Mesodermal cell (in vitro differentiated cells): Measurements from ENCODE around the gene NCK1.
A peak's percentile ranks its signal among the peaks of the same experiment; 100 is the strongest.

Source experiments
- H3K27ac ChIP-seq: 2 replicates; pipeline ENCODE4 v1.7.0; 2013; ENCODE audit warnings: mild to moderate bottlenecking, low read depth, low read length, moderate library complexity; ENCODE audit not compliant: severe bottlenecking
- H3K36me3 ChIP-seq: 2 replicates; pipeline ENCODE4 v1.7.1; 2013; ENCODE audit warnings: mild to moderate bottlenecking, low read length, moderate library complexity; ENCODE audit not compliant: control insufficient read depth, insufficient read depth
- H3K4me1 ChIP-seq: one replicate; pipeline ENCODE4 v1.7.1; 2013; ENCODE audit warnings: mild to moderate bottlenecking, low read length; ENCODE audit not compliant: insufficient read depth, control insufficient read depth, poor library complexity, severe bottlenecking
- H3K4me3 ChIP-seq: 2 replicates; pipeline ENCODE4 v1.7.0; 2013; ENCODE audit warnings: low read length, control low read depth, mild to moderate bottlenecking; ENCODE audit not compliant: insufficient read depth, poor library complexity, severe bottlenecking; ENCODE audit errors: extremely low read depth
- H3K9me3 ChIP-seq: 2 replicates; pipeline ENCODE4 v1.7.1; 2013; ENCODE audit warnings: mild to moderate bottlenecking, low read length, moderate library complexity; ENCODE audit not compliant: control insufficient read depth
- WGBS, 2 experiments: methylation state at CpG; one replicate each; pipeline ENCODE4 v1.1.5; 2013; ENCODE audit warnings: missing lambda C conversion rate in 2 of 2; ENCODE audit not compliant: insufficient coverage in 2 of 2; 5-methylcytosine and 5-hydroxymethylcytosine counted together

NCK1 gene

DNA sequence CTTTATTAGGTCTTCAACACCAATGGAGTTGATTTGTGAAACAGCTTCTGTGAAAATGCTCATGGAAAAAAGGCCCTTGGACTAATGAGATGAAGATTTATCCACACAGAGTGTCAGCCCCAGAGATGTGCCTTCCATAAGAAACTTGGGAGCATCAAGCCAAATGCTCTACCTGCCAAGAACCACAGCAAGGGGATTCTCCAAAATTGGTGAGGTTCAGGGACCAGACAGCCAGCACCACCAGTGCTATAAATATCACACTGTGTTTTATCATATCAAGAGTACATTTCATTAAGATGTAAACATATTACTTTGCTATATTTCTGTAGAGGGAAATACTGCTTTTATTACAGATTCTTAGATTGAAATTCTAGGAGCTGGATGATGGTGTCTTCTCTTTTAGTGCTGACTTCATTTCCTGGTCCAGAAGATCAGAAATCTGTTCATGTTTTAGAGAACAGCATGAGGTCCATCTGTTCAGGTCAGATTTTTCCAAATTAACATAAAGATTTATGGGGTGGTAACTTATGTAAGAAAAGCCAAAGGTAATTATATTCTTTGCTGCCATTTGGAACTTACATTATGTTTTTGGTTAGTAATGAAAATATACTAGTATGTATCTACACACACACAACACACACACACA is 25.4 kb upstream of the NCK1 start:
- no peaks in the 10 kb centered on the region for H3K9me3 ChIP-seq
- no peak overlapping the region for H3K4me3 ChIP-seq
- H3K4me1 ChIP-seq: peaks cover 41% of the 10 kb centered on the region
- H3K36me3 ChIP-seq: peaks cover 22% of the 10 kb centered on the region
- peak overlapping the region; percentile 30 for H3K27ac ChIP-seq

DNA sequence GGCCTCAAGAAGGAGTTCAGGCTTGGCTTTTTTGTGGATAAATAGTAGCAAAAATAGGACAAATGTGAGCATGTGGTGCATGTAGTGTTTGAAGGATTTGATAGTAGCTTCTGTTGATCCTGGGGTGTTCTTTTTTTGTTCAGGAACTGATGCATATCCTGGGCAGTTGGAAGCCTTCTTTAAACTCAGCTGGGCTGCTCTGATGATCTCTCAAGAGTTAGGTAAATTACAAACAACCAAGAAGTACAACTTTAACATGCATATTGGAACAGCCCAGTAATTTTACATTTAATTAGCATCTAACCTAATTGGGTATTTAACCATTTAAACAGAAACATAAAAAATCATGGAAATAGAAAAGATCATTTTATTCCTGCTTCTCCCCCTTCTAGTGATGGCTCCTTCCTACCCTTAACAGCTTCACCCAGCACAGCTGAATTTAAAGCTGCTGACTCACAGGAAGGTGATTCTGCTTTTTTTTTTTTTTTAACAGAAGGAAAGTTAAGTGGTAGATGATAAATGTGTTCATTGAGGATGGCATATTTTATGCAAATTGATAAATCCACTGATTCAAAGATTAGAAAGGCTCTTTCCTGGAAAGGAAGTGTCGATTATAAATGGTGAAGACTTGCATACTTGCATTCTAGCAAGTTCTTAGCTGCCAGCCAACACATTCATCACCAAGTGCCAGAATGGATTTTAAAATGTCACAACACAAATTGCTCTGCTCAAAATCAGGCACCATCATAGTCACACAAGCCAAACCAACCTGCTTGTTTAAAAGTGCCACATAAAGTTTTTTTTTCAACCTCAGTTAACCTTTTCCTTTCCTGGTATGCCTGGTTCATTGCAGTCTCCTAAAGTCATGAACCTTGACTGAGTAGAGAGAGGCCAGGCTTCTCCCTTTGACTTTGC is 23.1 kb upstream of the NCK1 start:
- Histone ChIP-seq H3K4me3 (no peak overlapping the region), H3K27ac (peak overlapping the region; percentile 84), H3K9me3 (no peaks in the 10 kb centered on the region), H3K36me3 (peaks cover 36% of the 10 kb centered on the region), H3K4me1 (peaks cover 37% of the 10 kb centered on the region)
- WGBS, 2 experiments: no CpG with 5 or more reads among the region's 1 CpG

DNA sequence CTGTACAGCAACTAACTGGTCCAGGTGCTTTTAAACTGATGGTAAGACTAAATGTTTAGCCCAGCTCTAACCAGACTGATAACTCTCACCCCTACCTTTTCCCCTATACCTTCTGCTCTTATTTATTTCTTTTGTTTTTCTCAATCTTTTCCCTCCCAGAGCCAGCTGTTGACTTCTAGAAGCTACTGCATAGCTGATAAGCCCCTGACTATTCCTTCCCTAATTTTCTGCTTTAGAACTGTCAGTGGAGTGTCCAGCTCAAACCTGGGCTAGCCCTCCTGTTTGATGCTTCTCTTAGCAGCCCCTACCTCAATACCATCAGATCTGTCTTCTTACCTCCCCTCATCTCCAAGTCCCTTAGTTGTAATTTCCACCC is 22.5 kb upstream of the NCK1 start:
- peaks cover 40% of the 10 kb centered on the region for H3K36me3 ChIP-seq
- peaks cover 37% of the 10 kb centered on the region for H3K4me1 ChIP-seq
- no peaks in the 10 kb centered on the region for H3K9me3 ChIP-seq
- no peak overlapping the region for H3K4me3 ChIP-seq
- peak overlapping the region; percentile 84 for H3K27ac ChIP-seq

DNA sequence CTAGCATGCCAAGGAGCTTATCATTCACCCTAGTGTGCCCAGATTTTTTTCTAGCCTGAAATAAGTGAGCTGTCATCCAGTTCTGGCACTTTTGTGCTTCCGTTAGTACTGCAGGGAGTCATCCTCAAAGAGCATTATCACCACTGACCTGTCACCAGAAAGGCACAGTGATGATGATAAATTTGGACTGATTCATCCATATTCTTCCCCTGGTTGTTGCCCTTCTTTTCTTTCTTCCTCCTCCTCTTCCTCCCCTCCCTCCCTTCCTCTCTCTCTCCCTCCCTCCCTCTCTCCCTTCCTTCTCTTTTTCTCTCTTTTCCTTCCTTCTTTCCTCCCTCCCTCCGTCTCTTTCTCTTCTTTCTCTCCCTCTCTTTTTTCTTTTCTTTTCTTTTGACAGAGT is 21.8 kb upstream of the NCK1 start:
- peaks cover 45% of the 10 kb centered on the region for H3K36me3 ChIP-seq
- peaks cover 35% of the 10 kb centered on the region for H3K4me1 ChIP-seq
- H3K4me3 ChIP-seq: no peak overlapping the region
- H3K9me3 ChIP-seq: no peaks in the 10 kb centered on the region
- 100% methylated on average over 1 to 2 of the region's 2 CpGs for WGBS, 2 experiments
- H3K27ac ChIP-seq: peak overlapping the region; percentile 84

DNA sequence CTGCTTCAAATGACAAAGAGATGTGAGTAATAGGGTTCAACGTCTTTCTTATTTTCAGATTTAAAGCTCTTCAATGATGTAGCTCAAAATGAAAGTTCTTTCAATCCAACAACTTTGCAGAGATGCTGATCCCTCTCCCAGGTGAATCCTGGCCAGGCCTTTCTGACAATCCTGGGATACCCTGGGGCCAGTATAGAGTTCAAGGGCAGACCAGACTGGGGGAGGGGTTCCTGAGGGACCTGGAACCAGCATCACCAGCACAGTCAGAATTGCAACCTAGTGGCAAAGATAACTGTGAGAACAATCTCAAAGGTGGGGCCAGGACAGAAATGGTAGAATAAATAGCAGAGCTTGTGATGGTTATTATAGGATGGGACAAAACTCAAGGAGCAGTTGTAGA is 19.7 kb upstream of the NCK1 start:
- WGBS, 2 experiments: no CpG with 5 or more reads among the region's 1 CpG
- Histone ChIP-seq H3K9me3 (no peaks in the 10 kb centered on the region), H3K4me3 (no peak overlapping the region), H3K36me3 (peaks cover 53% of the 10 kb centered on the region), H3K27ac (no peak overlapping the region), H3K4me1 (peaks cover 24% of the 10 kb centered on the region)

DNA sequence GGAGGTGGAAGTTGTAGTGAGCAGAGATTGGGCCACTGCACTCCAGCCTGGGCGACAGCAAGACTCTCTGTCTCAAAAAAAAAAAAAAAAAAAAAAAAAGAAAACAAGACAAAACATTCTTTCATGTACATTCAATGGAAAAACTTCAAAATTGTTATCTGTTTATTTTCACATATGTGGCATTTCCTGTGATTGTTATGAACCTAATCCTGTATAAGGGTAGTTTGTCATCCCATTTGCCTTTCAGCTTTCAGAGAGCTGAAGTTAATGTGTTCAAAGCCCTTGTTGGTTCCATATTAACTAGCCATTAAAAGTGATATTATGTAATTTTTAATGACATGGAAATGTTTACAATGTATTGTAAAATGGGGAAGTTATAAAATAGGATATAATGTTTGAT is 17.3 kb upstream of the NCK1 start:
- no CpG with 5 or more reads among the region's 1 CpG for WGBS, 2 experiments
- peaks cover 3% of the 10 kb centered on the region for H3K4me1 ChIP-seq
- no peak overlapping the region for H3K4me3 ChIP-seq
- no peak overlapping the region for H3K27ac ChIP-seq
- H3K36me3 ChIP-seq: peaks cover 65% of the 10 kb centered on the region
- H3K9me3 ChIP-seq: no peaks in the 10 kb centered on the region

DNA sequence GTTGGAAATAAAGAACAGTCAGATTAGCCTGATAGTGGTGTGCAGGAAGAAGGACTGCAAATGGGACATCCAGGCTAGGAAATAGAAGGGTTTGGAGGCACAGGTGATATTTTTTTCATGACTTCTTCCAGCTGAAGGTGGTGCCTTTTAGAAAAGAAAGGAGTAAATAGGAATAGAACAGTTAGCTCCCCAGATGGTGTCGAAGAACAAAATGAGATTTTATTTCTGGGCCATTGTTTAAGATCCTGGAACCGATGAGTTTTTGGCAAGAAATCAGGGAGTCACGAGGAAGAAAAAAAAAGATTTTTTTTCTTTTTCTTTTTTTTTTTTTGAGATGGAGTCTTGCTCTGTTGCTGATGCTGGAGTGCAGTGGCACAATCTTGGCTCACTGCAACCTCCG is 9.8 kb upstream of the NCK1 start:
- H3K4me3 ChIP-seq: no peak overlapping the region
- H3K9me3 ChIP-seq: no peaks in the 10 kb centered on the region
- peak overlapping the region; percentile 13 for H3K27ac ChIP-seq
- peaks cover 53% of the 10 kb centered on the region for H3K36me3 ChIP-seq
- 87 to 96% methylated on average over 3 of the region's 4 CpGs for WGBS, 2 experiments
- H3K4me1 ChIP-seq: peaks cover 12% of the 10 kb centered on the region

DNA sequence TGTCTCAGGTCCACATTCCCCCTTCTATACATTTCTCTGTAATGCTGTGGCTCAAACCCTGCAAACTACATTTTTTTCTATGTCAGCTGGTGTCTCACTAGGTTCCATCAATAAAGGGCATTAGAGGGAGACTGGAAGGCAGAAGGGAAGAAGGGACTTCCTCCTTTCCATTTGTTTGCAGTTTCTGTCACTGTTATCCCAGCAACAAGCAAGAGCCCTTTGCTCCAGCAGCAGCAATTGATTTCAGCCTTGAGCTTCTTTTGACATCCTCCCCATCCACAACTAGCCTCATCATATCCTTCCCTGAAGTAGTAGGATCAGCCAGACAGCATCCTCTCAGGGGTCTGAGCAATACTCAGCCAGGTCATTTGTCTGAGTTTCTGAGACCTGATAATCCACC is 5.3 kb upstream of the NCK1 start:
- H3K9me3 ChIP-seq: no peaks in the 10 kb centered on the region
- H3K36me3 ChIP-seq: peaks cover 49% of the 10 kb centered on the region
- no peak overlapping the region for H3K4me3 ChIP-seq
- H3K27ac ChIP-seq: no peak overlapping the region
- H3K4me1 ChIP-seq: peaks cover 24% of the 10 kb centered on the region

DNA sequence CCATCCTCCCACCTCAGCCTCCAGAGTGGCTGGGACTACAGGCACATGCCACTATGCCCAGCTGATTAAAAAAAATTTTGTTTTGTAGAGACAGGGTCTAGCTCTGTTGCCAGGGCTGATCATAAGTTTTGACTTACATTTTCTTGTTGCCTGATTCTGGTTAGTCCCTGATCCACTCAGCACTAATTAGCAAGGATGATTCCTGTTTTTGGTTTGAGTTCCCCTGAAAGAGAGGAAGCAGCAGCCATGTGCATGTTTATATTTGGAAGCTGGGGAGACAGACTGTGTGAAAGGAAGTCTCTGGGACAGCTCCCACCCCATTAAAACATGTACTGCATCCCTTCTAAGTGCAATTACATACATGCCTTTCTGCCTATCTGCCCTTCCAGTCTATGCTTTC is 3.6 kb upstream of the NCK1 start:
- Histone ChIP-seq H3K36me3 (peaks cover 49% of the 10 kb centered on the region), H3K9me3 (no peaks in the 10 kb centered on the region), H3K4me1 (peaks cover 23% of the 10 kb centered on the region), H3K4me3 (no peak overlapping the region), H3K27ac (peak overlapping the region; percentile 45)

DNA sequence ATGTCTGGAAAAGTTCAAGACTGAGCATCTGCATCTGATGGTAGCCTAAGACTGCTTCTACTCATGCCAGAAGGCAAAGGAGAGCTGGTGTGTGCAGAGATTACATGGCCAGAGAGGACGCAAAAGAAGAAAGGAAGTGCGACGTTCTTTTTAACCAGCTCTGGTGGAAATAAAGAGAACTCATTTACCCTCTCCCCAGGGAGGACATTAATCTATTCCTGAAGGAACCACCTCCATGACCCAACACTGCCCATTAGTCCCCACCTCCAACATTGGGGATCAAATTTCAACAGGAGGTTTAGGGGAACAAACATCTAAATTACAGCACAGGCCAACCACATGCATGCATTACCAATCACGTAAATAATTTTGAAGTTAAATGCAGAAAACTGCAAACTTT is 1.5 kb upstream of the NCK1 start:
- H3K9me3 ChIP-seq: no peaks in the 10 kb centered on the region
- WGBS, 2 experiments: 0% methylated on average over 1 of the region's 4 CpGs; no CpG with 5 or more reads in 1 of the 2 experiments
- peak overlapping the region; percentile 93 for H3K27ac ChIP-seq
- peak overlapping the region; percentile 90 for H3K4me3 ChIP-seq
- peaks cover 38% of the 10 kb centered on the region for H3K36me3 ChIP-seq
- peaks cover 23% of the 10 kb centered on the region for H3K4me1 ChIP-seq

DNA sequence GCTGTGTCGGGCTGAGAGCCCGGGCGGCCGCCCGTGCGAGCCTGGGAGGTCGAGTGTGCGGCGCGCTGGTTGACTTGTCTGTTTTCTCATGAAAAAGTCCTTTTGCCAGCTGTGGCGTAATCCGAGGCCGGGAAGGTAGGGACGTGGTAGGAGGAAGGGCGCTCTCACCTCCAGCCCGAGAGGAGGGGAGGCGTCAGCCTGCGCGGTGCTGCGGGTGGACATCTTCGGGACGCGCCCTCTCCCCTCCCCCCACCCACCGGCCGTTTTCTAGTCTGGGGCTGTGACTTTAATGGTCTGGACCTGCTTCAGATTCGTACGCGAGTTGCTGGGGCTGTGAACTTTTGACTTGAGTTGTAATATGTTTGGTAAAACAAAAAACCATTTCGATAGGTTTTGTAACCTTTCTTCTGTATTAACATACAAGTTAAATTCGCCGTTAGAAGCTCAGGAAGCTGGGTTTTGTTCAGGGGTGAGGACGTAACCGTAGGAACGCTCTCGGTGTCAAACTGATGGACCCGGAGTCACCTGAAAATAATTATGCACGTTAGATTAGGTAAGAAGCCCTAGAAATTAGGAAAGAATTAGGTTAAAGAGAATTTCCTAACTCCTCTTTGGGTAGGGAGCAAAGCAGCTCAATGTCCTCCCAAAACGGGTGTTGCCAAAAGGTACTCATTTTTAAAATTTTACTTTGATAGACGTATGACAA is 762 bp downstream of the NCK1 start:
- peaks cover 11% of the 10 kb centered on the region for H3K4me1 ChIP-seq
- 0 to 1% methylated on average over 10 to 14 of the region's 39 CpGs for WGBS, 2 experiments
- H3K36me3 ChIP-seq: peaks cover 33% of the 10 kb centered on the region
- peak overlapping the region; percentile 90 for H3K4me3 ChIP-seq
- H3K27ac ChIP-seq: peak overlapping the region; percentile 93
- no peaks in the 10 kb centered on the region for H3K9me3 ChIP-seq
